GM12878 (cell line): ENCODE results near the gene ZFP91. TPM values are rescaled to one million over a fixed set of nuclear protein-coding genes. Genes with fewer than 3 reads are reported as not detected.

Experiments used
- ATAC-seq: fragments of 200-7000 bp; cut with Tn5 transposase; 3 replicates; pipeline ENCODE4 v1.9.1; 2020; ENCODE audit warnings: mild to moderate bottlenecking, moderate library complexity
- BruUV-seq: library from RNA; stranded (reverse); fragments of 400-500 nt; replicated peaks from 2 replicates; lab custom pipeline; 2021; lab: Mats Ljungman, UMichigan
- CTCF ChIA-PET: fragments of 300-600 bp; sonication (Branson Sonifier 250); formaldehyde crosslinking; extraction: SDS; loops from one replicate; lab custom pipeline; 2021; ENCODE audit warnings: inconsistent platforms; lab: Yijun Ruan, JAX
- POLR2A ChIA-PET: fragments of 350-600 bp; formaldehyde crosslinking; extraction: SDS; loops from one replicate; lab custom pipeline; 2021; ENCODE audit warnings: inconsistent platforms; lab: Charles Lee
- RAD21 ChIA-PET: fragments of 300-600 bp; sonication (Branson Sonifier 250); formaldehyde crosslinking; loops from one replicate; lab custom pipeline; 2023; ENCODE audit warnings: antibody characterized with exemption; ENCODE audit not compliant: unreplicated experiment; lab: Charles Lee
- SMC1A ChIA-PET: fragments of 300-600 bp; sonication (Branson Sonifier 250); formaldehyde crosslinking; loops from one replicate; lab custom pipeline; 2023; ENCODE audit not compliant: unreplicated experiment, uncharacterized antibody; lab: Charles Lee
- DNase-seq: peaks from one replicate; pipeline ENCODE4 v3.0.0-alpha.2; 2011; ENCODE audit warnings: low read depth, low spot score
- FAIRE-seq: peaks from 3 replicates; lab custom pipeline; 2011; peaks lifted over from hg19 to GRCh38; lab: Jason Lieb, UNC
- H2AFZ ChIP-seq: 2 replicates; pipeline ENCODE4 v1.6.0; 2011; ENCODE audit warnings: low read depth, low read length, control low read depth; ENCODE audit not compliant: control insufficient read depth
- H3K27ac ChIP-seq: 2 replicates; pipeline ENCODE4 v1.5.1; 2011; ENCODE audit warnings: control low read depth; ENCODE audit not compliant: control insufficient read depth, insufficient read depth
- H3K27me3 ChIP-seq, 2 experiments: replicated peaks in 1 of 2; 2 replicates each; pipeline versions ENCODE4 v1.6.0 to v1.6.1; 2011; ENCODE audit warnings: low read length in 1 of 2; ENCODE audit not compliant: control insufficient read depth in 2 of 2, insufficient read depth in 2 of 2
- H3K36me3 ChIP-seq, 2 experiments: 2 replicates each; pipeline ENCODE4 v1.5.1; 2011; ENCODE audit warnings: low read length in 1 of 2; ENCODE audit not compliant: control insufficient read depth in 2 of 2, insufficient read depth in 2 of 2
- H3K4me1 ChIP-seq: 2 replicates; pipeline ENCODE4 v1.6.1; 2011; ENCODE audit warnings: mild to moderate bottlenecking, low read length, moderate library complexity, mixed read lengths; ENCODE audit not compliant: control insufficient read depth, insufficient read depth
- H3K4me2 ChIP-seq: 2 replicates; pipeline ENCODE4 v1.6.0; 2011; ENCODE audit warnings: control low read depth; ENCODE audit not compliant: control insufficient read depth, insufficient read depth
- H3K4me3 ChIP-seq: fragments of 200-600 bp; sonication (generic); 2 replicates; pipeline ENCODE4 v1.5.1; 2016
- H3K79me2 ChIP-seq: 2 replicates; pipeline ENCODE4 v1.6.0; 2011; ENCODE audit warnings: low read length; ENCODE audit not compliant: control insufficient read depth, insufficient read depth
- H3K9ac ChIP-seq: 2 replicates; pipeline ENCODE4 v1.8.0; 2011; ENCODE audit warnings: low read length, control low read depth, mixed read lengths; ENCODE audit not compliant: control insufficient read depth, insufficient read depth
- H3K9me3 ChIP-seq: replicated peaks from 3 replicates; pipeline ENCODE4 v1.5.1; 2011; ENCODE audit warnings: mild to moderate bottlenecking, low read length; ENCODE audit not compliant: control insufficient read depth, insufficient read depth
- H4K20me1 ChIP-seq: 2 replicates; pipeline ENCODE4 v1.6.0; 2011; ENCODE audit not compliant: control insufficient read depth, insufficient read depth
- FOXK2 ChIP-seq: fragments of 450-650 bp; IDR thresholded peaks from 2 replicates; pipeline ENCODE4 v1.6.1; 2017; ENCODE audit warnings: mild to moderate bottlenecking, moderate library complexity
- GABPA ChIP-seq: IDR thresholded peaks from 2 replicates; pipeline ENCODE4 v1.6.1; 2014; ENCODE audit warnings: antibody characterized with exemption, low read depth, mild to moderate bottlenecking, inconsistent platforms
- ZNF622 ChIP-seq: fragments of 450-650 bp; IDR thresholded peaks from 2 replicates; pipeline ENCODE4 v1.6.1; 2017; ENCODE audit warnings: mild to moderate bottlenecking, inconsistent platforms
- ZSCAN29 ChIP-seq: fragments of 450-650 bp; IDR thresholded peaks from 2 replicates; pipeline ENCODE4 v1.6.1; 2017; ENCODE audit warnings: mild to moderate bottlenecking, moderate library complexity
- WGBS: methylation state at CpG from one replicate; pipeline ENCODE4 v1.1.6; 2016; ENCODE audit warnings: low lambda C conversion rate; ENCODE audit not compliant: insufficient replicate concordance, insufficient coverage; ENCODE audit errors: missing lambda C conversion rate; 5-methylcytosine and 5-hydroxymethylcytosine counted together
- in situ Hi-C: fragments of 300-500 bp; cut with MboI; formaldehyde crosslinking; loops from 9 replicates; pipeline ENCODE4 v1.14.3; 2018; ENCODE audit warnings: mixed read lengths
- intact Hi-C: fragments of 100-400 bp; cut with micrococcal nuclease; formaldehyde crosslinking; loops from one replicate; pipeline ENCODE4 v1.14.2; 2022; ENCODE audit not compliant: unreplicated experiment
- polyA plus RNA-seq, 11 experiments: library from polyadenylated mRNA; depleted of rRNA in 4 of 11; unstranded in 6 of 11; stranded (reverse) in 5 of 11; fragments of >200 nt; fragmentation: Nextera tagmentation in 4 of 11; fragmentation: Illumina TruSeq in 1 of 11; extraction: Ambion mirVana in 4 of 11; extraction: Trizol in 1 of 11; gene quantifications; 1 replicate in 1 of 11; 2 replicates in 10 of 11; pipeline versions ENCODE4 v1.2.1 to v1.2.3, GENCODE V29; 2011 to 2016; ENCODE audit warnings: inconsistent platforms in 2 of 11, missing spikeins in 2 of 11, low read depth in 1 of 11
- total RNA-seq, 4 experiments: library from RNA; depleted of rRNA in 3 of 4; stranded (reverse); fragments of >200 nt in 3 of 4; fragmentation: Illumina TruSeq in 1 of 4; extraction: Trizol in 1 of 4; gene quantifications; 2 replicates each; pipeline versions ENCODE4 v1.2.1 to v1.2.3, GENCODE V29; 2013 to 2021
- TF ChIP-seq, protein P1 (sequence below): fragments of 450-650 bp; IDR thresholded peaks from 2 replicates; pipeline ENCODE4 v1.6.1; 2016; ENCODE audit warnings: mild to moderate bottlenecking, moderate library complexity, borderline replicate concordance
- TF ChIP-seq, protein P2 (sequence below): IDR thresholded peaks from 2 replicates; pipeline ENCODE4 v1.6.1; 2012; ENCODE audit warnings: low read depth, low read length, improper control_type of control experiment
- TF ChIP-seq, protein P3 (sequence below): fragments of 450-650 bp; formaldehyde crosslinking; IDR thresholded peaks from 2 replicates; pipeline ENCODE4 v1.4.0; 2022; ENCODE audit warnings: mild to moderate bottlenecking, moderate library complexity
- TF ChIP-seq, protein P4 (sequence below): IDR thresholded peaks from 2 replicates; pipeline ENCODE4 v1.6.1; 2012; ENCODE audit warnings: improper control_type of control experiment, low read depth, low read length; ENCODE audit not compliant: insufficient replicate concordance

Gene ZFP91
- total and polyA plus RNA-seq, 10 of the 15 experiments (the other 5 are each of a cell fraction or from before 2014, with no cell fraction given): 12.9 to 54.1 (median 31.7) TPM

DNA sequence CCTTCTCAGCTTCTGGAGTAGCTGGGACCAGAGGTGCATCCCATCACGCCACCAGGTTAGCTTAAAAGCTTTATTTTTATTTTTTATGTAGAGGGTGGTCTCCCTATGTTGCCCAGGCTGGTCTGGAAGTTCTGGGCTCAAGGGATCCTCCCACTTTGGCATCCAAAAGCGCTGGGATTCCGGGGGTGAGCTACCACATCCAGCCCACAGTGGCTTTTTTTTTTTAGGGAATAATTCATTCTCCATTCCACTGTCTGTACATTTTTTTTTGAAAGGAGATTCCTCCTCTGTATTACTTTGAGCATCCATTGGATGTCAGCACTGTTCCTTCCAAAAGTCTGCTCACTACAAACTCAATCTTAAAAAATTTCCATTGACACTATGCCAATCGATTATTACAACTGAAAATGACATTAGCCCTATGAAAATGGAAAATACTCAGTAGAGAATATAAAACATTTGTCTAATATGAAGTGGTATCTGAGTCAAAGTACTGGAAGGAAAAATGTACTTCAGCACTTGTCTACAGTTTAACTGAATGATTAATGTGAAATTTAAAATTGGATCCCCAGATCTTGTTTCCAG, 1.9 kb upstream of the ZFP91 start:
- no peaks in the 10 kb centered on the region for H3K27me3 ChIP-seq
- intact Hi-C loops: loop anchor here (1.0 to 10.0 kb wide), 5 partner anchors 98 to 978 kb away; no protein-coding TSS in a partner anchor
- peaks cover 9% of the 10 kb centered on the region for H3K4me1 ChIP-seq
- peak overlapping the region; percentile 100 for H3K9ac ChIP-seq
- DNase-seq: no peak
- in situ Hi-C loops: loop anchor here (5.0 to 25.0 kb wide), 5 partner anchors 528 to 1240 kb away; partner anchors contain the start of genes FAM111B, P2RX3, PATL1 and SSRP1
- H4K20me1 ChIP-seq: no peaks in the 10 kb centered on the region
- ChIA-PET CTCF (interaction anchor here (0.6 to 10.4 kb wide), 40 partner anchors 9 to 559 kb away, joined by 3 to 110 read pairs (median 5); partner anchors contain the start of gene CNTF), RAD21 (interaction anchor here (0.8 to 3.3 kb wide), 20 partner anchors 10 to 581 kb away, joined by 3 to 28 read pairs (median 4); no protein-coding TSS in a partner anchor), SMC1A (interaction anchor here (0.7 to 4.0 kb wide), 21 partner anchors 9 to 481 kb away, joined by 3 to 49 read pairs (median 5); partner anchors contain the start of gene CNTF), POLR2A (interaction anchor here (0.8 to 2.4 kb wide), 11 partner anchors 9 to 984 kb away, joined by 3 to 13 read pairs (median 5); partner anchors contain the start of gene CNTF)
- no peaks in the 10 kb centered on the region for H3K9me3 ChIP-seq
- H3K27ac ChIP-seq: peak overlapping the region; percentile 99
- no peak for FAIRE-seq
- no TSS peak for BruUV-seq
- peak overlapping the region; percentile 77 for H3K4me3 ChIP-seq
- whole genome bisulfite sequencing: 0% methylated on average over 4 of the region's 4 CpGs
- no peak for ATAC-seq
- H3K4me2 ChIP-seq: peak overlapping the region; percentile 98
- no peaks in the 10 kb centered on the region for H3K36me3 ChIP-seq
- peaks cover 80% of the 10 kb centered on the region for H3K79me2 ChIP-seq
- H2AFZ ChIP-seq: no peak overlapping the region; the same call in 1 of the 2 replicates
- TF ChIP-seq, protein P1, sequence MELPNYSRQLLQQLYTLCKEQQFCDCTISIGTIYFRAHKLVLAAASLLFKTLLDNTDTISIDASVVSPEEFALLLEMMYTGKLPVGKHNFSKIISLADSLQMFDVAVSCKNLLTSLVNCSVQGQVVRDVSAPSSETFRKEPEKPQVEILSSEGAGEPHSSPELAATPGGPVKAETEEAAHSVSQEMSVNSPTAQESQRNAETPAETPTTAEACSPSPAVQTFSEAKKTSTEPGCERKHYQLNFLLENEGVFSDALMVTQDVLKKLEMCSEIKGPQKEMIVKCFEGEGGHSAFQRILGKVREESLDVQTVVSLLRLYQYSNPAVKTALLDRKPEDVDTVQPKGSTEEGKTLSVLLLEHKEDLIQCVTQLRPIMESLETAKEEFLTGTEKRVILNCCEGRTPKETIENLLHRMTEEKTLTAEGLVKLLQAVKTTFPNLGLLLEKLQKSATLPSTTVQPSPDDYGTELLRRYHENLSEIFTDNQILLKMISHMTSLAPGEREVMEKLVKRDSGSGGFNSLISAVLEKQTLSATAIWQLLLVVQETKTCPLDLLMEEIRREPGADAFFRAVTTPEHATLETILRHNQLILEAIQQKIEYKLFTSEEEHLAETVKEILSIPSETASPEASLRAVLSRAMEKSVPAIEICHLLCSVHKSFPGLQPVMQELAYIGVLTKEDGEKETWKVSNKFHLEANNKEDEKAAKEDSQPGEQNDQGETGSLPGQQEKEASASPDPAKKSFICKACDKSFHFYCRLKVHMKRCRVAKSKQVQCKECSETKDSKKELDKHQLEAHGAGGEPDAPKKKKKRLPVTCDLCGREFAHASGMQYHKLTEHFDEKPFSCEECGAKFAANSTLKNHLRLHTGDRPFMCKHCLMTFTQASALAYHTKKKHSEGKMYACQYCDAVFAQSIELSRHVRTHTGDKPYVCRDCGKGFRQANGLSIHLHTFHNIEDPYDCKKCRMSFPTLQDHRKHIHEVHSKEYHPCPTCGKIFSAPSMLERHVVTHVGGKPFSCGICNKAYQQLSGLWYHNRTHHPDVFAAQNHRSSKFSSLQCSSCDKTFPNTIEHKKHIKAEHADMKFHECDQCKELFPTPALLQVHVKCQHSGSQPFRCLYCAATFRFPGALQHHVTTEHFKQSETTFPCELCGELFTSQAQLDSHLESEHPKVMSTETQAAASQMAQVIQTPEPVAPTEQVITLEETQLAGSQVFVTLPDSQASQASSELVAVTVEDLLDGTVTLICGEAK: no peak
- no peak for TF ChIP-seq GABPA
- TF ChIP-seq FOXK2: no peak
- no peak for TF ChIP-seq ZNF622
- TF ChIP-seq, protein P2, sequence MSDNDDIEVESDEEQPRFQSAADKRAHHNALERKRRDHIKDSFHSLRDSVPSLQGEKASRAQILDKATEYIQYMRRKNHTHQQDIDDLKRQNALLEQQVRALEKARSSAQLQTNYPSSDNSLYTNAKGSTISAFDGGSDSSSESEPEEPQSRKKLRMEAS: no peak
- no peak for TF ChIP-seq ZSCAN29
- TF ChIP-seq, protein P3, sequence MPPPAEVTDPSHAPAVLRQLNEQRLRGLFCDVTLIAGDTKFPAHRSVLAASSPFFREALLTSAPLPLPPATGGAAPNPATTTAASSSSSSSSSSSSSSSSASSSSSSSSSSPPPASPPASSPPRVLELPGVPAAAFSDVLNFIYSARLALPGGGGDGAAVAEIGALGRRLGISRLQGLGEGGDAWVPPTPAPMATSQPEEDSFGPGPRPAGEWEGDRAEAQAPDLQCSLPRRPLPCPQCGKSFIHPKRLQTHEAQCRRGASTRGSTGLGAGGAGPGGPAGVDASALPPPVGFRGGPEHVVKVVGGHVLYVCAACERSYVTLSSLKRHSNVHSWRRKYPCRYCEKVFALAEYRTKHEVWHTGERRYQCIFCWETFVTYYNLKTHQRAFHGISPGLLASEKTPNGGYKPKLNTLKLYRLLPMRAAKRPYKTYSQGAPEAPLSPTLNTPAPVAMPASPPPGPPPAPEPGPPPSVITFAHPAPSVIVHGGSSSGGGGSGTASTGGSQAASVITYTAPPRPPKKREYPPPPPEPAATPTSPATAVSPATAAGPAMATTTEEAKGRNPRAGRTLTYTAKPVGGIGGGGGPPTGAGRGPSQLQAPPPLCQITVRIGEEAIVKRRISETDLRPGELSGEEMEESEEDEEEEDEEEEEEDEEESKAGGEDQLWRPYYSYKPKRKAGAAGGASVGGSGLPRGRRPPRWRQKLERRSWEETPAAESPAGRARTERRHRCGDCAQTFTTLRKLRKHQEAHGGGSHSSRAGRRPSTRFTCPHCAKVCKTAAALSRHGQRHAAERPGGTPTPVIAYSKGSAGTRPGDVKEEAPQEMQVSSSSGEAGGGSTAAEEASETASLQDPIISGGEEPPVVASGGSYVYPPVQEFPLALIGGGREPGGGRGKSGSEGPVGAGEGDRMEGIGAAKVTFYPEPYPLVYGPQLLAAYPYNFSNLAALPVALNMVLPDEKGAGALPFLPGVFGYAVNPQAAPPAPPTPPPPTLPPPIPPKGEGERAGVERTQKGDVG: no peak
- TF ChIP-seq, protein P4, sequence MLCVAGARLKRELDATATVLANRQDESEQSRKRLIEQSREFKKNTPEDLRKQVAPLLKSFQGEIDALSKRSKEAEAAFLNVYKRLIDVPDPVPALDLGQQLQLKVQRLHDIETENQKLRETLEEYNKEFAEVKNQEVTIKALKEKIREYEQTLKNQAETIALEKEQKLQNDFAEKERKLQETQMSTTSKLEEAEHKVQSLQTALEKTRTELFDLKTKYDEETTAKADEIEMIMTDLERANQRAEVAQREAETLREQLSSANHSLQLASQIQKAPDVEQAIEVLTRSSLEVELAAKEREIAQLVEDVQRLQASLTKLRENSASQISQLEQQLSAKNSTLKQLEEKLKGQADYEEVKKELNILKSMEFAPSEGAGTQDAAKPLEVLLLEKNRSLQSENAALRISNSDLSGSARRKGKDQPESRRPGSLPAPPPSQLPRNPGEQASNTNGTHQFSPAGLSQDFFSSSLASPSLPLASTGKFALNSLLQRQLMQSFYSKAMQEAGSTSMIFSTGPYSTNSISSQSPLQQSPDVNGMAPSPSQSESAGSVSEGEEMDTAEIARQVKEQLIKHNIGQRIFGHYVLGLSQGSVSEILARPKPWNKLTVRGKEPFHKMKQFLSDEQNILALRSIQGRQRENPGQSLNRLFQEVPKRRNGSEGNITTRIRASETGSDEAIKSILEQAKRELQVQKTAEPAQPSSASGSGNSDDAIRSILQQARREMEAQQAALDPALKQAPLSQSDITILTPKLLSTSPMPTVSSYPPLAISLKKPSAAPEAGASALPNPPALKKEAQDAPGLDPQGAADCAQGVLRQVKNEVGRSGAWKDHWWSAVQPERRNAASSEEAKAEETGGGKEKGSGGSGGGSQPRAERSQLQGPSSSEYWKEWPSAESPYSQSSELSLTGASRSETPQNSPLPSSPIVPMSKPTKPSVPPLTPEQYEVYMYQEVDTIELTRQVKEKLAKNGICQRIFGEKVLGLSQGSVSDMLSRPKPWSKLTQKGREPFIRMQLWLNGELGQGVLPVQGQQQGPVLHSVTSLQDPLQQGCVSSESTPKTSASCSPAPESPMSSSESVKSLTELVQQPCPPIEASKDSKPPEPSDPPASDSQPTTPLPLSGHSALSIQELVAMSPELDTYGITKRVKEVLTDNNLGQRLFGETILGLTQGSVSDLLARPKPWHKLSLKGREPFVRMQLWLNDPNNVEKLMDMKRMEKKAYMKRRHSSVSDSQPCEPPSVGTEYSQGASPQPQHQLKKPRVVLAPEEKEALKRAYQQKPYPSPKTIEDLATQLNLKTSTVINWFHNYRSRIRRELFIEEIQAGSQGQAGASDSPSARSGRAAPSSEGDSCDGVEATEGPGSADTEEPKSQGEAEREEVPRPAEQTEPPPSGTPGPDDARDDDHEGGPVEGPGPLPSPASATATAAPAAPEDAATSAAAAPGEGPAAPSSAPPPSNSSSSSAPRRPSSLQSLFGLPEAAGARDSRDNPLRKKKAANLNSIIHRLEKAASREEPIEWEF: peak; percentile 22
